Right atrium auricular region (tissue), 2 donors: ENCODE data around the gene FOXR1. TPM values are rescaled to one million over a fixed set of nuclear protein-coding genes. Genes with fewer than 3 reads are reported as not detected.

Source experiments
- DNase-seq: peaks from one replicate; pipeline ENCODE4 v3.0.0-alpha.2; 2019; ENCODE audit warnings: low spot score
- H3K27ac ChIP-seq, 2 donors: fragments of 200-600 bp; sonication (generic); 1 replicate in 1 of 2; 2 replicates in 1 of 2; pipeline ENCODE4 v1.5.1; 2016 to 2019
- H3K27me3 ChIP-seq, 2 donors: fragments of 200-600 bp; sonication (generic); one replicate each; pipeline versions ENCODE4 v1.5.1 to v1.6.0; 2017 to 2019
- H3K36me3 ChIP-seq: fragments of 200-600 bp; sonication (generic); one replicate; pipeline ENCODE4 v1.5.1; 2016
- H3K4me1 ChIP-seq, 2 donors: fragments of 200-600 bp; sonication (generic); one replicate each; pipeline versions ENCODE4 v1.5.1 to v1.6.0; 2017 to 2019
- H3K4me3 ChIP-seq, 2 donors: fragments of 200-600 bp; sonication (generic); 1 replicate in 1 of 2; 2 replicates in 1 of 2; pipeline ENCODE4 v1.5.1; 2017 to 2019; ENCODE audit warnings: mild to moderate bottlenecking in 1 of 2, moderate library complexity in 1 of 2
- H3K9me3 ChIP-seq, 2 donors: fragments of 200-600 bp; sonication (generic); one replicate each; pipeline ENCODE4 v1.5.1; 2019
- CTCF ChIP-seq, 2 donors: fragments of 200-600 bp; sonication (generic); IDR thresholded peaks; one replicate each; pipeline ENCODE4 v1.5.1; 2019; ENCODE audit warnings: antibody characterized with exemption in 2 of 2
- total RNA-seq, 2 donors: library from RNA; depleted of rRNA; stranded (reverse); fragments of >200 nt; gene quantifications; one replicate each; pipeline ENCODE4 v1.1.0, GENCODE V29; 2016

Gene FOXR1
- total RNA-seq, 2 donors from 2014 or later, result not detected

GRCh38 chr11:118997627-118998387 lies 26.2 kb downstream of the FOXR1 start, which contains the start of gene CENATAC:
CENATAC (plus strand) TSS chr11:118998138; CDS start chr11:118998198, 60 bp downstream.
- Histone ChIP-seq H3K4me3 (peak within 1 kb of the TSS; percentile 70 to 81), H3K4me1 (peaks cover 0 to 24% of the 10 kb centered on the region in 2 donors), H3K36me3 (peaks cover 13% of the 10 kb centered on the region), H3K27ac (peak within 1 kb of the TSS; percentile 76 to 85), H3K27me3 (no peaks in the 10 kb centered on the region), H3K9me3 (no peaks in the 10 kb centered on the region)
- peak; percentile 91 for DNase-seq
- no peak for TF ChIP-seq CTCF (IDR thresholded peaks at IDR 0.05)

- Histone ChIP-seq H3K36me3 (peaks cover 19% of the 10 kb centered on the region), H3K27me3 (no peaks in the 10 kb centered on the region), H3K27ac (peak overlapping the region; percentile 76 to 85), H3K4me1 (peaks cover 0 to 24% of the 10 kb centered on the region in 2 donors), H3K9me3 (no peaks in the 10 kb centered on the region), H3K4me3 (peak overlapping the region; percentile 70 to 81)
- no peak for TF ChIP-seq CTCF (IDR thresholded peaks at IDR 0.05)
- DNase-seq, result no peak
Measured at GRCh38 chr11:118998388-118998717, 26.8 kb downstream of the FOXR1 start.

GRCh38 chr11:118998822-118999221 lies 27.3 kb downstream of the FOXR1 start:
- H3K9me3 ChIP-seq, result no peaks in the 10 kb centered on the region
- H3K36me3 ChIP-seq, result peaks cover 19% of the 10 kb centered on the region
- no peaks in the 10 kb centered on the region for H3K27me3 ChIP-seq
- no peak for TF ChIP-seq CTCF (IDR thresholded peaks at IDR 0.05)
- DNase-seq, result no peak
- peak overlapping the region; percentile 76 to 85 for H3K27ac ChIP-seq
- peak overlapping the region; percentile 70 to 81 for H3K4me3 ChIP-seq
- H3K4me1 ChIP-seq, result peaks cover 0 to 24% of the 10 kb centered on the region in 2 donors

GRCh38 chr11:119000906-119001305 lies 29.3 kb downstream of the FOXR1 start:
- Histone ChIP-seq H3K27ac (no peak overlapping the region), H3K36me3 (peaks cover 19% of the 10 kb centered on the region), H3K4me1 (peaks cover 0 to 24% of the 10 kb centered on the region in 2 donors), H3K4me3 (no peak overlapping the region), H3K9me3 (no peaks in the 10 kb centered on the region), H3K27me3 (no peaks in the 10 kb centered on the region)
- DNase-seq, result no peak
- TF ChIP-seq CTCF (IDR thresholded peaks at IDR 0.05), result no peak

GRCh38 chr11:119006656-119007055 lies 35.1 kb downstream of the FOXR1 start:
- Histone ChIP-seq H3K4me3 (no peak overlapping the region), H3K27me3 (no peaks in the 10 kb centered on the region), H3K27ac (peak overlapping the region in 1 of 2 donors; percentile 16), H3K36me3 (peaks cover 61% of the 10 kb centered on the region), H3K4me1 (no peaks in the 10 kb centered on the region), H3K9me3 (no peaks in the 10 kb centered on the region)
- DNase-seq, result no peak
- TF ChIP-seq CTCF (IDR thresholded peaks at IDR 0.05), result no peak
